HEK293 (cell line): Measurements from ENCODE around the gene ADCY3.

Experiments
- CTCF ChIP-seq: fragments of 450-650 bp; formaldehyde crosslinking; IDR thresholded peaks from 2 replicates; pipeline ENCODE4 v1.5.1; 2016; ENCODE audit warnings: missing biosample characterization, missing genetic modification characterization
- SP2 ChIP-seq: fragments of 450-650 bp; formaldehyde crosslinking; IDR thresholded peaks from 2 replicates; pipeline ENCODE4 v1.5.1; 2016; ENCODE audit warnings: missing biosample characterization, missing genetic modification characterization
- TRIM28 ChIP-seq: IDR thresholded peaks from 2 replicates; pipeline ENCODE4 v1.6.1; 2011; ENCODE audit warnings: low read length, control low read depth, borderline replicate concordance
- ZNF138 ChIP-seq: fragments of 450-650 bp; formaldehyde crosslinking; IDR thresholded peaks from 2 replicates; pipeline ENCODE4 v1.5.1; 2016; ENCODE audit warnings: missing biosample characterization, missing genetic modification characterization, borderline replicate concordance
- ZNF2 ChIP-seq: fragments of 450-650 bp; formaldehyde crosslinking; IDR thresholded peaks from 2 replicates; pipeline ENCODE4 v1.5.1; 2016; ENCODE audit warnings: missing biosample characterization, missing genetic modification characterization
- ZNF292 ChIP-seq: fragments of 450-650 bp; formaldehyde crosslinking; IDR thresholded peaks from 2 replicates; pipeline ENCODE4 v1.5.1; 2016; ENCODE audit warnings: low read depth, missing biosample characterization, missing genetic modification characterization, borderline replicate concordance
- ZNF768 ChIP-seq: fragments of 450-650 bp; formaldehyde crosslinking; IDR thresholded peaks from 2 replicates; pipeline ENCODE4 v1.5.1; 2018; ENCODE audit warnings: missing biosample characterization, mild to moderate bottlenecking, missing genetic modification characterization
- ZSCAN5A ChIP-seq: fragments of 450-650 bp; formaldehyde crosslinking; IDR thresholded peaks from 2 replicates; pipeline ENCODE4 v1.5.1; 2016; ENCODE audit warnings: missing biosample characterization, missing genetic modification characterization
- TF ChIP-seq, protein P1 (sequence below): fragments of 450-650 bp; formaldehyde crosslinking; IDR thresholded peaks from 2 replicates; pipeline ENCODE4 v1.5.1; 2016; ENCODE audit warnings: missing biosample characterization, missing genetic modification characterization

- TF ChIP-seq ZNF292 (tag by site-specific recombination) (no peak), CTCF (tag by site-specific recombination) (peak; percentile 35), ZSCAN5A (no peak), ZNF2 (tag by site-specific recombination) (no peak), ZNF138 (no peak), SP2 (tag by site-specific recombination) (no peak), TRIM28 (no peak), ZNF768 (tag by site-specific recombination) (no peak)
- TF ChIP-seq, protein P1, sequence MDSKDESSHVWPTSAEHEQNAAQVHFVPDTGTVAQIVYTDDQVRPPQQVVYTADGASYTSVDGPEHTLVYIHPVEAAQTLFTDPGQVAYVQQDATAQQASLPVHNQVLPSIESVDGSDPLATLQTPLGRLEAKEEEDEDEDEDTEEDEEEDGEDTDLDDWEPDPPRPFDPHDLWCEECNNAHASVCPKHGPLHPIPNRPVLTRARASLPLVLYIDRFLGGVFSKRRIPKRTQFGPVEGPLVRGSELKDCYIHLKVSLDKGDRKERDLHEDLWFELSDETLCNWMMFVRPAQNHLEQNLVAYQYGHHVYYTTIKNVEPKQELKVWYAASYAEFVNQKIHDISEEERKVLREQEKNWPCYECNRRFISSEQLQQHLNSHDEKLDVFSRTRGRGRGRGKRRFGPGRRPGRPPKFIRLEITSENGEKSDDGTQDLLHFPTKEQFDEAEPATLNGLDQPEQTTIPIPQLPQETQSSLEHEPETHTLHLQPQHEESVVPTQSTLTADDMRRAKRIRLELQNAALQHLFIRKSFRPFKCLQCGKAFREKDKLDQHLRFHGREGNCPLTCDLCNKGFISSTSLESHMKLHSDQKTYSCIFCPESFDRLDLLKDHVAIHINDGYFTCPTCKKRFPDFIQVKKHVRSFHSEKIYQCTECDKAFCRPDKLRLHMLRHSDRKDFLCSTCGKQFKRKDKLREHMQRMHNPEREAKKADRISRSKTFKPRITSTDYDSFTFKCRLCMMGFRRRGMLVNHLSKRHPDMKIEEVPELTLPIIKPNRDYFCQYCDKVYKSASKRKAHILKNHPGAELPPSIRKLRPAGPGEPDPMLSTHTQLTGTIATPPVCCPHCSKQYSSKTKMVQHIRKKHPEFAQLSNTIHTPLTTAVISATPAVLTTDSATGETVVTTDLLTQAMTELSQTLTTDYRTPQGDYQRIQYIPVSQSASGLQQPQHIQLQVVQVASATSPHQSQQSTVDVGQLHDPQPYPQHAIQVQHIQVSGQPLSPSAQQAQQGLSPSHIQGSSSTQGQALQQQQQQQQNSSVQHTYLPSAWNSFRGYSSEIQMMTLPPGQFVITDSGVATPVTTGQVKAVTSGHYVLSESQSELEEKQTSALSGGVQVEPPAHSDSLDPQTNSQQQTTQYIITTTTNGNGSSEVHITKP = no peak
Observed at GRCh38 chr2:24920809-24921441, 888 bp upstream of the ADCY3 start.
